Calu3 (cell line): ENCODE measurements around the gene ACTN1. TPM values are rescaled to one million over a fixed set of nuclear protein-coding genes. Genes with fewer than 3 reads are reported as not detected.

Experiments used
- BruUV-seq: library from RNA; stranded (reverse); fragments of 400-500 nt; replicated peaks from 2 replicates; lab custom pipeline; 2021; lab: Mats Ljungman, UMichigan
- CTCF ChIA-PET: fragments of 300-600 bp; sonication (Branson Sonifier 250); formaldehyde crosslinking; loops from one replicate; lab custom pipeline; 2022; ENCODE audit warnings: antibody characterized with exemption; lab: Charles Lee
- DNase-seq: peaks from one replicate; pipeline ENCODE4 v3.0.0; 2022
- H3K27ac Mint-ChIP-seq: one replicate; pipeline ENCODE4 v1.8.0; 2022; ENCODE audit warnings: mixed read lengths; ENCODE audit not compliant: unreplicated experiment
- H3K27me3 Mint-ChIP-seq: one replicate; pipeline ENCODE4 v1.8.0; 2022; ENCODE audit warnings: mixed read lengths; ENCODE audit not compliant: unreplicated experiment
- H3K36me3 Mint-ChIP-seq: one replicate; pipeline ENCODE4 v1.8.0; 2022; ENCODE audit warnings: mild to moderate bottlenecking, moderate library complexity, mixed read lengths; ENCODE audit not compliant: insufficient read depth, unreplicated experiment
- H3K4me1 Mint-ChIP-seq: one replicate; pipeline ENCODE4 v1.8.0; 2022; ENCODE audit warnings: mild to moderate bottlenecking, low read depth, mixed read lengths; ENCODE audit not compliant: unreplicated experiment
- H3K4me3 Mint-ChIP-seq: one replicate; pipeline ENCODE4 v1.8.0; 2022; ENCODE audit warnings: mild to moderate bottlenecking, low read depth, moderate library complexity, mixed read lengths; ENCODE audit not compliant: unreplicated experiment
- H3K9me3 Mint-ChIP-seq: one replicate; pipeline ENCODE4 v1.8.0; 2022; ENCODE audit warnings: low read depth, mixed read lengths; ENCODE audit not compliant: unreplicated experiment
- intact Hi-C: fragments of 100-400 bp; cut with micrococcal nuclease; formaldehyde crosslinking; loops from one replicate; pipeline ENCODE4 v1.10.0; 2022; ENCODE audit not compliant: unreplicated experiment
- total RNA-seq: library from RNA; stranded (reverse); gene quantifications from 2 replicates; pipeline ENCODE4 v1.2.3, GENCODE V29; 2022
- TF ChIP-seq, protein P1 (sequence below): fragments of 200-600 bp; IDR thresholded peaks from one replicate; pipeline ENCODE4 v1.8.0; 2022; ENCODE audit warnings: antibody characterized with exemption; ENCODE audit not compliant: unreplicated experiment

Gene ACTN1
- total RNA-seq, 1 experiment from 2014 or later, result 326 TPM

DNA sequence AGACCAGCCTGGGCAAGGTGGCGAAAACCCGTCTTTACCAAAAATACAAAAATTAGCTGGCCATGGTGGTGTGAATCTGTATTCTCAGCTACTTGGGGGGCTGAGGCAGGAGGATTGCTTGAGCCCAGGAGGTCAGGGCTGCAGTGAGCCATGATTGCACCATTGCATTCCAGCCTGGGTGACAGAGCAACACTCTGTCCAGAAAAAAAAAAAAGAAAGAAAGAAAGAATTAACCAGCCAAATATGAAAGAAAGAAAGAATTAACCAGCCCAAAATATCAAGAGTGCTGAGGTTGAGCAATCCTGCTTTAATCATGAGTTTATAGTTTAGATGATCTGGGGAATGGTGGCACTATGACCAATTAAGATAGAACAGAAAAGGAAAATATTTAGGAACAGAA lies 3.5 kb upstream of the ACTN1 start:
- Mint-ChIP-seq H3K36me3 (peaks cover 27% of the 10 kb centered on the region), H3K27me3 (no peaks in the 10 kb centered on the region), H3K4me3 (no peak overlapping the region), H3K4me1 (peaks cover 22% of the 10 kb centered on the region), H3K27ac (no peak overlapping the region), H3K9me3 (no peaks in the 10 kb centered on the region)
- intact Hi-C loops, result no loop called here
- no TSS peak for BruUV-seq
- DNase-seq, result no peak
- TF ChIP-seq, protein P1, sequence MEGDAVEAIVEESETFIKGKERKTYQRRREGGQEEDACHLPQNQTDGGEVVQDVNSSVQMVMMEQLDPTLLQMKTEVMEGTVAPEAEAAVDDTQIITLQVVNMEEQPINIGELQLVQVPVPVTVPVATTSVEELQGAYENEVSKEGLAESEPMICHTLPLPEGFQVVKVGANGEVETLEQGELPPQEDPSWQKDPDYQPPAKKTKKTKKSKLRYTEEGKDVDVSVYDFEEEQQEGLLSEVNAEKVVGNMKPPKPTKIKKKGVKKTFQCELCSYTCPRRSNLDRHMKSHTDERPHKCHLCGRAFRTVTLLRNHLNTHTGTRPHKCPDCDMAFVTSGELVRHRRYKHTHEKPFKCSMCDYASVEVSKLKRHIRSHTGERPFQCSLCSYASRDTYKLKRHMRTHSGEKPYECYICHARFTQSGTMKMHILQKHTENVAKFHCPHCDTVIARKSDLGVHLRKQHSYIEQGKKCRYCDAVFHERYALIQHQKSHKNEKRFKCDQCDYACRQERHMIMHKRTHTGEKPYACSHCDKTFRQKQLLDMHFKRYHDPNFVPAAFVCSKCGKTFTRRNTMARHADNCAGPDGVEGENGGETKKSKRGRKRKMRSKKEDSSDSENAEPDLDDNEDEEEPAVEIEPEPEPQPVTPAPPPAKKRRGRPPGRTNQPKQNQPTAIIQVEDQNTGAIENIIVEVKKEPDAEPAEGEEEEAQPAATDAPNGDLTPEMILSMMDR, result no peak
- CTCF ChIA-PET, result interaction anchor here (0.7 to 0.8 kb wide), 2 partner anchors 8 to 71 kb away, joined by 3 to 4 read pairs; no protein-coding TSS in a partner anchor

DNA sequence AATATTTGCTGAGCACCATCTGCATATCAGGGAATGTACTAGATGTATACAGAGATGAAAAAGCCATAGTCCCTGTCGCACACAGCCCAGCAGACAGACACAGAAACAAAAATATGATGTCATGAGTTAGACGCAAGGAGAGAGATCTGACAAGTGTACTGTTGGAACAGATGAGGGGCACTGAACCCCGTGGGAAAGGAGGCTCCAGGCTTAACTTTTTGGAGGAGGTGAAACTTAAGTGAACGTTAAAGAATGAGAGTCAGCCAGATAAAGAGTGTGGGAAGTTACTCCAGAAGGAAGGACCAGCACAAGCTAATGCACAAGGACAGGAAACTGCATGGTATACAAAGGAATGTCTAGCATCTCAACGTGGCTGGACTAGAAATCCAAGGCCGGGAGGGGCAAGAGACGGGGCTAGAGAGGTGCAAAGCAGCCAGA lies 2.5 kb upstream of the ACTN1 start:
- TF ChIP-seq, protein P1, result no peak
- Mint-ChIP-seq H3K4me3 (no peak overlapping the region), H3K36me3 (peaks cover 37% of the 10 kb centered on the region), H3K4me1 (peaks cover 31% of the 10 kb centered on the region), H3K27me3 (no peaks in the 10 kb centered on the region), H3K27ac (no peak overlapping the region), H3K9me3 (no peaks in the 10 kb centered on the region)
- BruUV-seq, result no TSS peak
- intact Hi-C loops, result no loop called here
- CTCF ChIA-PET, result interaction anchor here (0.8 to 1.0 kb wide), 2 partner anchors 23 to 70 kb away, joined by 3 to 5 read pairs; no protein-coding TSS in a partner anchor
- DNase-seq, result no peak

- no peak overlapping the region for H3K27ac Mint-ChIP-seq
- no peak for DNase-seq
- H3K27me3 Mint-ChIP-seq, result no peaks in the 10 kb centered on the region
- BruUV-seq, result no TSS peak
- intact Hi-C loops, result no loop called here
- peaks cover 35% of the 10 kb centered on the region for H3K4me1 Mint-ChIP-seq
- no peaks in the 10 kb centered on the region for H3K9me3 Mint-ChIP-seq
- peaks cover 40% of the 10 kb centered on the region for H3K36me3 Mint-ChIP-seq
- CTCF ChIA-PET, result interaction anchor here (1.0 kb wide), 1 partner anchor 24 kb away, joined by 5 read pairs; no protein-coding TSS in a partner anchor
- TF ChIP-seq, protein P1, result no peak
- H3K4me3 Mint-ChIP-seq, result no peak overlapping the region
Observed at GRCh38 chr14:68981139-68981538, 2.0 kb upstream of the ACTN1 start.

- H3K27me3 Mint-ChIP-seq, result no peaks in the 10 kb centered on the region
- BruUV-seq, result no TSS peak
- H3K4me3 Mint-ChIP-seq, result peak overlapping the region; percentile 79
- DNase-seq, result peak; percentile 33
- peaks cover 47% of the 10 kb centered on the region for H3K4me1 Mint-ChIP-seq
- H3K27ac Mint-ChIP-seq, result peak overlapping the region; percentile 71
- H3K36me3 Mint-ChIP-seq, result peaks cover 47% of the 10 kb centered on the region
- intact Hi-C loops, result loop anchor here (5.0 kb wide), 1 partner anchor 43 kb away; no protein-coding TSS in a partner anchor
- CTCF ChIA-PET, result interaction anchor here (0.6 to 1.7 kb wide), 8 partner anchors 26 to 127 kb away, joined by 3 to 8 read pairs (median 4); no protein-coding TSS in a partner anchor
- no peaks in the 10 kb centered on the region for H3K9me3 Mint-ChIP-seq
- TF ChIP-seq, protein P1, result no peak
Observed at GRCh38 chr14:68979722-68980451, 785 bp upstream of the ACTN1 start.
